Progenitor cell of endocrine pancreas (in vitro differentiated cells): Measurements from ENCODE around the gene ADAP1. TPM values are rescaled to one million over a fixed set of nuclear protein-coding genes. Genes with fewer than 3 reads are reported as not detected.

Experiments
- DNase-seq: peaks from one replicate; pipeline ENCODE4 v3.0.0; 2021; ENCODE audit warnings: low spot score; ENCODE audit not compliant: unreplicated experiment
- H3K27ac Mint-ChIP-seq: 2 replicates; pipeline ENCODE4 v1.8.0; 2021; ENCODE audit warnings: mild to moderate bottlenecking, moderate library complexity, mixed read lengths
- H3K27me3 Mint-ChIP-seq: 2 replicates; pipeline ENCODE4 v1.8.0; 2021; ENCODE audit warnings: mixed read lengths
- H3K36me3 Mint-ChIP-seq: 2 replicates; pipeline ENCODE4 v1.8.0; 2022; ENCODE audit warnings: mixed read lengths; ENCODE audit not compliant: insufficient read depth
- H3K4me1 Mint-ChIP-seq: 2 replicates; pipeline ENCODE4 v1.8.0; 2021; ENCODE audit warnings: low read depth, mixed read lengths
- H3K4me3 Mint-ChIP-seq: 2 replicates; pipeline ENCODE4 v1.8.0; 2021; ENCODE audit warnings: low read depth, mild to moderate bottlenecking, moderate library complexity, mixed read lengths
- H3K9me3 Mint-ChIP-seq: 2 replicates; pipeline ENCODE4 v1.8.0; 2021; ENCODE audit warnings: low read depth, mixed read lengths
- total RNA-seq: library from RNA; stranded (reverse); gene quantifications from 2 replicates; pipeline ENCODE4 v1.2.1, GENCODE V29; 2021
- TF ChIP-seq, protein P1 (sequence below): fragments of 200-600 bp; sonication (generic); IDR thresholded peaks from one replicate; pipeline ENCODE4 v1.5.0; 2021; ENCODE audit warnings: antibody characterized with exemption, mild to moderate bottlenecking; ENCODE audit not compliant: unreplicated experiment

Gene ADAP1
- total RNA-seq, 1 donor from 2014 or later, result 10.3 TPM

GRCh38 chr7:994592-995308 is 40.3 kb upstream of the ADAP1 start:
- no peak for DNase-seq
- TF ChIP-seq, protein P1, sequence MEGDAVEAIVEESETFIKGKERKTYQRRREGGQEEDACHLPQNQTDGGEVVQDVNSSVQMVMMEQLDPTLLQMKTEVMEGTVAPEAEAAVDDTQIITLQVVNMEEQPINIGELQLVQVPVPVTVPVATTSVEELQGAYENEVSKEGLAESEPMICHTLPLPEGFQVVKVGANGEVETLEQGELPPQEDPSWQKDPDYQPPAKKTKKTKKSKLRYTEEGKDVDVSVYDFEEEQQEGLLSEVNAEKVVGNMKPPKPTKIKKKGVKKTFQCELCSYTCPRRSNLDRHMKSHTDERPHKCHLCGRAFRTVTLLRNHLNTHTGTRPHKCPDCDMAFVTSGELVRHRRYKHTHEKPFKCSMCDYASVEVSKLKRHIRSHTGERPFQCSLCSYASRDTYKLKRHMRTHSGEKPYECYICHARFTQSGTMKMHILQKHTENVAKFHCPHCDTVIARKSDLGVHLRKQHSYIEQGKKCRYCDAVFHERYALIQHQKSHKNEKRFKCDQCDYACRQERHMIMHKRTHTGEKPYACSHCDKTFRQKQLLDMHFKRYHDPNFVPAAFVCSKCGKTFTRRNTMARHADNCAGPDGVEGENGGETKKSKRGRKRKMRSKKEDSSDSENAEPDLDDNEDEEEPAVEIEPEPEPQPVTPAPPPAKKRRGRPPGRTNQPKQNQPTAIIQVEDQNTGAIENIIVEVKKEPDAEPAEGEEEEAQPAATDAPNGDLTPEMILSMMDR, result no peak
- Mint-ChIP-seq H3K27ac (no peak overlapping the region), H3K4me1 (peaks cover 4% of the 10 kb centered on the region), H3K9me3 (no peaks in the 10 kb centered on the region), H3K4me3 (no peak overlapping the region), H3K36me3 (no peaks in the 10 kb centered on the region), H3K27me3 (no peaks in the 10 kb centered on the region)

DNA sequence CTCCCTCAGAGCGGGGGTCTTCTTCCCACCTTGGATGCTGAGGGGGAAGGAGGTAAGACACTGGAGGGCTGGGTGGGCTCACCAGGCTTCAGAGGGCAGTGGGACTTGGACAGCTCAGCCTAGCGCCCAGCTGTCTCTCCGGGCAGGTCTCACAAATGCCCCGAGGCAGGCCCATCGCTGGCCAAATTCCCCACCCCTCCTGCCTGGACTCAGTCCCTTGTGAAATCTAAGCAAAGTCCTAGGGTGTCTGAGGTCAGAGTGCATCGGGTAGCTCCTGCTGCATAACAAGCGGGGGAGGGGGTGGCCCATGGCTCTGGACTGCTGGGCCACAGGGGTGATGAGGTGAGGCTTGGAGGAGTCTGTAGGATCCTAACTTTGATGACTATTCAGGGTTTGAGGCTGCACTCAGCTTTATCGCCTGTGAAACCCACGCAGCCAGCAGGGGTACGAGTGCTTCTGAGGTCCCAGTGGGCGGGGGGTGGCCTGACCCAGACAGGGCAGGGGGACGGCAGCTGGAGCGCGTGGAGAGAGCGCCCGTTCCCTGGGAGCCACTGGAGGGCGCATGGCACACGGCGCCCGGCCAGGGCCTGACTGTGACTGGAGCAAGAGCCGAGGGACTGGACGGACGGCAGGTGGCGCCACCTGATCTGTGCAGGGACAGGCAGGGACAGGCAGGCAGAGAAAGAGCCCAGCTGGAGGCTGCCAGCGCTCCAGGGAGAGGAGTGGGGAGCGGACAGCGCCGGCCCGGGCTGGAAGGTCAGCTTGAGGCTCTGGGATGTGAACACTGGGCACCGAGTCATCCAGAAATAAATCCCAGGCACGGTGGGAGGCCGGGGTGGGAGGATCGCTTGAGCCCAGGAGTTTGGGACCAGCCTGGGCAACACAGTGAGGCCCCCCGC is 38.5 kb upstream of the ADAP1 start:
- peak; percentile 98 for DNase-seq
- Mint-ChIP-seq H3K27me3 (no peaks in the 10 kb centered on the region), H3K36me3 (no peaks in the 10 kb centered on the region), H3K27ac (peak overlapping the region; percentile 11), H3K9me3 (no peaks in the 10 kb centered on the region), H3K4me1 (peaks cover 4% of the 10 kb centered on the region), H3K4me3 (no peak overlapping the region)
- TF ChIP-seq, protein P1, result peak; percentile 100

DNA sequence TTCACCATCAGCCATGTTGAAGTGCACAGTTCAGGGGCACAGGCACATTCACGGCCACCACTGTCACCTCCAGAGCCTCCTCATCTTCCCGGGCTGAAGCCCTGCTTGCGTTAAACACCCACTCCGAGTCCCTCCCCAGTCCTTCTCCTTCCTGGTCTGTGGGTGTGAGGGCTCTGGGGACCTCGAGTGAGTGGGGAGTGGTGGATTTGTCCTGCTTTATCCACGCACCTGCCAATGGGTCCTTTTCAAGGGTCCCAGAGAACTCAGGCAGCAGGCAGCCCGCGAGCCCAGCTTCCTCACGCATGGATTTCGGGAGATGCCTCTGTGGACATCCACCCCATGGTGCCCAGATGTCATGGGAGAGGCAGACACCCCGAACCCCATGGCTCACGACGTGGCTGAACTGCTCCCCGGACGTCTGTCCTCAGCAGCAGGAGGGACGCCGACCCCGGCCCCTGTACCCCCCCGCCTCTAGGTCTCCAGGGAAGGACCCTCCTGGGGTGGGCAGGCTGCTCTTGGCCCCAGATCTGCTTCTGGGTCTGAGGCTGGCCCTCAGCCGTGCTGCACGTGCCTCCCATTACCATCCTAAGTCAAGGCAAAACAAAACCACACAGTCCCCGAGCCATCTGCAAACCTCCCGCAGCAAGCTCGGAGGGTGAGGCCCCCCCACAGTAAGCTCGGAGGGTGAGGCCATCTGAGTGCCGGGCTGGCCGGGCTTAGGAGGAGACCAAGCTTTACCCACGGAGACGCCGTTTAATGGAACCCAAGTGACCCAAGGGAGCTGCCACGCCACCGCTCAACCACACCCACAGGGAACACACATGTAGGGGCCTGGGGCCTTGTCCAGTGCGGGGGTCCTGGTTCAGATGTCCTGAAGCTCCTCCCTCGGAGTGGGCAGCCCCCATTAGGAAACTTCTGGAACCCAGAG is 37.5 kb upstream of the ADAP1 start:
- TF ChIP-seq, protein P1, result no peak
- no peaks in the 10 kb centered on the region for H3K9me3 Mint-ChIP-seq
- H3K27me3 Mint-ChIP-seq, result no peaks in the 10 kb centered on the region
- no peak overlapping the region for H3K4me3 Mint-ChIP-seq
- peaks cover 4% of the 10 kb centered on the region for H3K4me1 Mint-ChIP-seq
- no peak for DNase-seq
- no peak overlapping the region for H3K27ac Mint-ChIP-seq
- H3K36me3 Mint-ChIP-seq, result no peaks in the 10 kb centered on the region

DNA sequence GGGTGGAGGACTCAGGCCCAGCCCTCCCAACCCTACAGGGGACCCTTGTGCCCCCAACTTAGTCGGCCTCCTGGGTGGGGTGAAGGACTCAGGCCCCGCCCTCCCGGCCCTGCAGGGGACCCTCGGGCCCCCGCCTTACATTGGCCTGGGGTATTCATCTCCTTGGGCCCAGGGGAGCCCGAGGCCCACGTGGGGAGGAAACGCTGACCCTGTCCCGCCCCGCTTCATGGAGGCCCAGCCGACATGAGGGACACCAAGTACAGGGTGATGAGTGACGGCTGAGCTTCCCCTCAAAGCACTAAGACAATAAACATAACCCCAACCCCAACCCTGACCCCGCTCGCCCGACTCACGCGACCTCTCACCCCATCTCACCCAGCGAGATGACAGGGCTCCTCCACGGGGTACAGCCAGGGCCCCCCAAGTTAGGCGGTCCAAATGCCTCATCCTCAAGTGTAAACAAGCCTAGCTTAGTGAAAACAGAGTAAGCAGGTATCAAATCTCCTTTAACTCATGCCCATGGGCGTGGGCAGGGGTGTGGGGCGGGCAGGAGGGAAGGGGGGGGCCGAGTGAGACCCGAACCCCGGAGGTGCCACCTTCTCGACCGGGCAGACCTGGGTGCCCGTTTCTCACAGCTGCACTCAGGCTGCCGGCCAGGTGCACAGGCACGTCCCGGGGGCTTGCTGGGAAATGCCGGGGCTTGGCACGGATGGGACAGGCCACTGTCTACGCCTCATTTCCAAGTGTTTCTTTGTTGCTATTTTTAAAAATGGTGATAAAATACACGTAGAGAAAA is 36.7 kb upstream of the ADAP1 start:
- Mint-ChIP-seq H3K36me3 (no peaks in the 10 kb centered on the region), H3K4me1 (peaks cover 5% of the 10 kb centered on the region), H3K4me3 (no peak overlapping the region), H3K27me3 (no peaks in the 10 kb centered on the region), H3K9me3 (no peaks in the 10 kb centered on the region), H3K27ac (no peak overlapping the region)
- no peak for DNase-seq
- TF ChIP-seq, protein P1, result no peak
